ENCODE results near the gene TTC29.
"Not testable (repeated sequence)": the region's sequence is repeated elsewhere in the genome, so short reads cannot be mapped to it uniquely, and the experiment has no call there.

TTC29 gene

GRCh38 chr4:146846882-146847281 lies 98.8 kb downstream of the TTC29 start:
- H3K4me3 Mint-ChIP-seq, result no peak overlapping the region
- ATAC-seq (replicated peaks; ENCODE audit: extremely low read depth, poor library complexity, severe bottlenecking) (no peak), DNase-seq (ENCODE audit: low spot score in 2 of 2) (no peak)
- peaks cover 13% of the 10 kb centered on the region for H3K27me3 Mint-ChIP-seq
- no peaks in the 10 kb centered on the region for H3K36me3 Mint-ChIP-seq (ENCODE audit: insufficient read depth)
- no peaks in the 10 kb centered on the region for H3K4me1 Mint-ChIP-seq
- H3K27ac Mint-ChIP-seq (ENCODE audit: low read depth), result no peak overlapping the region
- no peaks in the 10 kb centered on the region for H3K9me3 Mint-ChIP-seq

DNA sequence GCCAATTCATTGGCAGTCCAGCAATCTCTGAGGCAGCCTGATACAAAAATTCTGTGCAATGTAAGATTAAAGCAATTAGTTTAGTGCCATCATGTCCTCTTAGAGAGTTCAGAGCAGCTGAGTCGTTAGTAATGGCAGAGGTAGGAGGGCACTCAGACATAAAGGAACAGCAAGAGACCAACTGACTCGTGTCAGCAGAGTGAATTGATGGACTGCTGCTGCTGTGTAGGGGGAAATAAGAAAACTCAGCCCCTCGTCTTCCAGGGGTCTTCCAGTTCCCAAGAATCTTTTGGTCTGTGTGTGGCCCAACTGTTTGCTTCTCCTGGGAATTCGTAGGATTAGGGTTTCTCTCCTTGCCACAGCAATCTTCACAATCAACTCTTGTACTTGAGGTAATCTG lies 100.9 kb downstream of the TTC29 start:
- H3K27me3 Mint-ChIP-seq, result peaks cover 13% of the 10 kb centered on the region
- ATAC-seq (replicated peaks; ENCODE audit: extremely low read depth, poor library complexity, severe bottlenecking), result no peak
- H3K4me1 Mint-ChIP-seq, result no peaks in the 10 kb centered on the region
- no peaks in the 10 kb centered on the region for H3K9me3 Mint-ChIP-seq
- no peaks in the 10 kb centered on the region for H3K36me3 Mint-ChIP-seq (ENCODE audit: insufficient read depth)
- no peak overlapping the region for H3K4me3 Mint-ChIP-seq
- no peak for DNase-seq (ENCODE audit: low spot score in 2 of 2)
- no peak overlapping the region for H3K27ac Mint-ChIP-seq (ENCODE audit: low read depth)

DNA sequence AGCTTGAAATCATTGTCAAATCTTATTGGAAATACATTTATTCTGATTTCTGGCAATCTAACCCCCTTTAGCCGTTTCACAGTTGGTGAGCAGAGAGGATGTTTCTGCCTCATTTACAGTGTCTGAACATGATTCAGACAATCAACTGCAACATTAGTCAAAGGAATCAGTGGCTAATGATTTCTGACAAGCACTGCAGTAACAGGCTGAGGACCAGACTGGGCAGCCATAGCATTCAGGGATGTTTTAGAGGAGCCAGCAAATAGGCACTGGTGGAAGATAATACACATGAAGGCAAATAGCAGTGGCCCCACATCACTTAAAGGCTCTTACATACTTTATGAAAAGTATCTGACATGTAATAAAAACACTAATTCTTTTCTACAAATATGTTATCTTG lies 102.8 kb downstream of the TTC29 start:
- no peak for ATAC-seq (replicated peaks; ENCODE audit: extremely low read depth, poor library complexity, severe bottlenecking)
- Mint-ChIP-seq H3K4me3 (no peak overlapping the region), H3K4me1 (no peaks in the 10 kb centered on the region), H3K36me3 (ENCODE audit: insufficient read depth) (no peaks in the 10 kb centered on the region), H3K27me3 (peaks cover 13% of the 10 kb centered on the region), H3K27ac (ENCODE audit: low read depth) (no peak overlapping the region), H3K9me3 (no peaks in the 10 kb centered on the region)
- no peak for DNase-seq (ENCODE audit: low spot score in 2 of 2)

DNA sequence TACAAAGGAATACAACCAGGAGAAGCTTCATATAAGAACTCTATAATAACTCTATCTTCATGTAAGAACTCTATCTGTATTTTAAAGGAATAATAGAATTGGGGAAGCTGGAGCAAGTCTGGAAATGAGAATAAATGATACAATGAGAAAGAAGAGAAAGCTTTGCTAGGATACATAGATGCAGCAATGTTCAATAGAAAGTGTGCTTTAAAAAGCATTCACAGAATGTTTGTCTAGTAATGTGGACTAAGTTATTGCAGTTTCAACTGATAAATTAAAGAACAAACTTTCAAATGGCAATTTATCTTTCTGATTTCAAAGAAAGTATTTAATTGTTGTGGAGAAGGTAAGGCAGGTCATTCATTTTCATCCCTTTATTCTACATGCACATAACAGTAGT lies 104.9 kb downstream of the TTC29 start:
- H3K9me3 Mint-ChIP-seq, result peaks cover 5% of the 10 kb centered on the region

DNA sequence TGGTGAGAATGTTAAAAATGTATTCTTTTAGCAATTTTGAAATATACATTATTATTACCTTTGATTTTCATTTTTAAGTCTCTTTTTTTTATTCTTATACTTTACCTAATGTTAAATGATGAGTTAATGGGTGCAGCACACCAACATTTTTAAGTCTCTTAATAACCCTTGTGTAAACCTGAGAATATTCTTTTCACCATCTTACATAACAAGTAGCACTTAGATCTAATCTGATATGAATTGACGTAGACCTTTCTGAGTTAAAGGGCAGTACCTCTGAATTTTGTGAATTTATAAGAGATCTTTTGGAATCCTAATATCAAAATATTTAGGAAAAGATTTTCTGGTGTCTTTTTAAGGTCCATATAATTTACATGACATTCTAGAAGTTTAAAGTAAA lies 110.6 kb downstream of the TTC29 start:
- Mint-ChIP-seq H3K27ac (ENCODE audit: low read depth) (no peak overlapping the region), H3K4me1 (no peaks in the 10 kb centered on the region), H3K36me3 (ENCODE audit: insufficient read depth) (no peaks in the 10 kb centered on the region), H3K9me3 (peaks cover 5% of the 10 kb centered on the region), H3K27me3 (no peaks in the 10 kb centered on the region), H3K4me3 (no peak overlapping the region)
- DNase-seq (ENCODE audit: low spot score in 2 of 2) (no peak), ATAC-seq (replicated peaks; ENCODE audit: extremely low read depth, poor library complexity, severe bottlenecking) (no peak)

More for the DNA sequence above, 104.9 kb downstream of the TTC29 start:
- no peak overlapping the region for H3K4me3 Mint-ChIP-seq
- no peaks in the 10 kb centered on the region for H3K36me3 Mint-ChIP-seq (ENCODE audit: insufficient read depth)
- no peak for DNase-seq (ENCODE audit: low spot score in 2 of 2)
- no peaks in the 10 kb centered on the region for H3K4me1 Mint-ChIP-seq
- no peak overlapping the region for H3K27ac Mint-ChIP-seq (ENCODE audit: low read depth)
- ATAC-seq (replicated peaks; ENCODE audit: extremely low read depth, poor library complexity, severe bottlenecking), result no peak
- H3K27me3 Mint-ChIP-seq, result no peaks in the 10 kb centered on the region

- Mint-ChIP-seq H3K27ac (ENCODE audit: low read depth) (no peak overlapping the region), H3K9me3 (peaks cover 5% of the 10 kb centered on the region), H3K36me3 (ENCODE audit: insufficient read depth) (no peaks in the 10 kb centered on the region), H3K4me3 (no peak overlapping the region), H3K27me3 (no peaks in the 10 kb centered on the region), H3K4me1 (no peaks in the 10 kb centered on the region)
- ATAC-seq (replicated peaks; ENCODE audit: extremely low read depth, poor library complexity, severe bottlenecking), result no peak
- DNase-seq (ENCODE audit: low spot score in 2 of 2), result no peak
These were observed 111.2 kb downstream of the TTC29 start for GRCh38 chr4:146834263-146835034.

DNA sequence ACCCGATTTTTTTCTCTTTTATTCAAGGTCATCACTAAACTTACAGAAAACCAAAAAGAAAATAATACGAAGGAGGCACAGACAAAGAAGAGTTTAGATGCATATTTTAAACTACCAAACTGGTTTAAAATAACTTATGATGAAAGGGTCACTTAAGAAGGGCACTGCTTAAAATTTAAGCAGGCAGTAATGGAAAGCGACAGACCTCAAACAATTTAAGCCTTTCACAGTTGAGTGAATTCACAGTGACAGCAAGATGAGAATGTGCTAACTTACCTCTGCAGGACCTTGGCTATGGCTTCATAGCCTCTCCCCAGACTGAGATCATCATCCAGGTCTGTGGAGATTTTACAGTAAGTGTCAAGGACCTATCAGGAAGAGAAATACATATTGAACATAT lies 112.1 kb downstream of the TTC29 start:
- H3K4me1 Mint-ChIP-seq, result no peaks in the 10 kb centered on the region
- H3K9me3 Mint-ChIP-seq, result peaks cover 5% of the 10 kb centered on the region
- ATAC-seq (replicated peaks; ENCODE audit: extremely low read depth, poor library complexity, severe bottlenecking), result no peak

GRCh38 chr4:146822980-146823379 lies 122.7 kb downstream of the TTC29 start:
- H3K27ac Mint-ChIP-seq (ENCODE audit: low read depth); H3K4me3 Mint-ChIP-seq; DNase-seq (ENCODE audit: low spot score in 2 of 2); H3K9me3 Mint-ChIP-seq; H3K4me1 Mint-ChIP-seq; H3K36me3 Mint-ChIP-seq (ENCODE audit: insufficient read depth); ATAC-seq (replicated peaks; ENCODE audit: extremely low read depth, poor library complexity, severe bottlenecking); H3K27me3 Mint-ChIP-seq: not testable (repeated sequence)

More for the DNA sequence above, 112.1 kb downstream of the TTC29 start:
- no peak for DNase-seq (ENCODE audit: low spot score in 2 of 2)
- H3K27ac Mint-ChIP-seq (ENCODE audit: low read depth), result no peak overlapping the region
- H3K36me3 Mint-ChIP-seq (ENCODE audit: insufficient read depth), result no peaks in the 10 kb centered on the region
- H3K4me3 Mint-ChIP-seq, result no peak overlapping the region
- no peaks in the 10 kb centered on the region for H3K27me3 Mint-ChIP-seq

GRCh38 chr4:146814750-146815149 lies 130.9 kb downstream of the TTC29 start:
- Mint-ChIP-seq H3K27me3 (peaks cover 26% of the 10 kb centered on the region), H3K36me3 (ENCODE audit: insufficient read depth) (no peaks in the 10 kb centered on the region), H3K9me3 (no peaks in the 10 kb centered on the region), H3K27ac (ENCODE audit: low read depth) (no peak overlapping the region), H3K4me1 (no peaks in the 10 kb centered on the region), H3K4me3 (no peak overlapping the region)
- ATAC-seq (replicated peaks; ENCODE audit: extremely low read depth, poor library complexity, severe bottlenecking) (no peak), DNase-seq (ENCODE audit: low spot score in 2 of 2) (no peak)

DNA sequence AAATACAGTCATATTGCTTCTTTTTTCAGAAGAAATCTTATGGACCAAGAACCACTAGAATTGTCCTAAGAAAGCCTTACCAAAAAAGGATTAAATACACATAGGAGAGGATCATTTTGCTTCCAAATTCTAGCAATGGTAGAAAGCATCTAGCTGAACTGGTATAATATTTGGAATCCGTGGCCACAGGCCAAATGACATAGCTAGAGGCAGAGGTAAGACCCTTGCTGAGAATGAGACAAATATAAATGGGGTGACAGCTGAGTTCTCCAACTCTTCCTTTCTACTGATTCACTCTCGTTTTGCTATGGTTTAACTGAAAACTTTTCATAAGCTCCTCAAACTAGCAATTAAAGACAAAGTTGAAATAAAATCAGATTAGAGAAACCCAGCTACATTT lies 150.0 kb downstream of the TTC29 start:
- no peaks in the 10 kb centered on the region for H3K4me1 Mint-ChIP-seq
- ATAC-seq (replicated peaks; ENCODE audit: extremely low read depth, poor library complexity, severe bottlenecking) (no peak), DNase-seq (ENCODE audit: low spot score in 2 of 2) (no peak)
- no peaks in the 10 kb centered on the region for H3K36me3 Mint-ChIP-seq (ENCODE audit: insufficient read depth)
- H3K27ac Mint-ChIP-seq (ENCODE audit: low read depth), result no peak overlapping the region
- H3K4me3 Mint-ChIP-seq, result no peak overlapping the region
- H3K9me3 Mint-ChIP-seq, result no peaks in the 10 kb centered on the region
- H3K27me3 Mint-ChIP-seq, result peaks cover 9% of the 10 kb centered on the region

GRCh38 chr4:146793727-146794126 lies 151.9 kb downstream of the TTC29 start:
- Mint-ChIP-seq H3K27me3 (peaks cover 9% of the 10 kb centered on the region), H3K4me1 (no peaks in the 10 kb centered on the region), H3K36me3 (ENCODE audit: insufficient read depth) (no peaks in the 10 kb centered on the region), H3K4me3 (no peak overlapping the region), H3K27ac (ENCODE audit: low read depth) (no peak overlapping the region), H3K9me3 (no peaks in the 10 kb centered on the region)
- ATAC-seq (replicated peaks; ENCODE audit: extremely low read depth, poor library complexity, severe bottlenecking) (no peak), DNase-seq (ENCODE audit: low spot score in 2 of 2) (no peak)

- H3K9me3 Mint-ChIP-seq, result no peaks in the 10 kb centered on the region
- H3K4me1 Mint-ChIP-seq, result no peaks in the 10 kb centered on the region
- no peaks in the 10 kb centered on the region for H3K36me3 Mint-ChIP-seq (ENCODE audit: insufficient read depth)
- no peak overlapping the region for H3K4me3 Mint-ChIP-seq
- DNase-seq (ENCODE audit: low spot score in 2 of 2), result no peak
- H3K27me3 Mint-ChIP-seq, result no peaks in the 10 kb centered on the region
- no peak overlapping the region for H3K27ac Mint-ChIP-seq (ENCODE audit: low read depth)
- no peak for ATAC-seq (replicated peaks; ENCODE audit: extremely low read depth, poor library complexity, severe bottlenecking)
These were observed 154.2 kb downstream of the TTC29 start for GRCh38 chr4:146791439-146791838.

DNA sequence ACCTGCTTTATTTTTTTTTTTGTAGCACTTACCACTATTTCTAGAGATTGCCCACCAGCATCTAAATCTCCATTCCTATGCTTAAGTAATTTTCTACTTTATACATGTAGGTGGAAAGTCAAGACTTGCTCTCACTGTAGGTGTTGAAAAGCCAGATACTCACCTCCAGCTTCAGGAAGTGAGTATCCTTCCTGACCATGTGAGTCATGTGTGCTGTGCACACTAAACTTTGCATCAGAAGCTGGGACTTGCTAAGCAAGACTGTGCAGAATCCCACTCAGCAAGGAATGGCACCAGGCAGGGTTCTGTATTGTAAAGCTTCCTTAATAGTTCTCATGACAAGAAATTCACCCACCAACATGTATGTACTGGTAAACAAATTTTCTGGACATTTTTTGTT lies 155.1 kb downstream of the TTC29 start:
- DNase-seq (ENCODE audit: low spot score in 2 of 2) (no peak), ATAC-seq (replicated peaks; ENCODE audit: extremely low read depth, poor library complexity, severe bottlenecking) (no peak)
- no peaks in the 10 kb centered on the region for H3K36me3 Mint-ChIP-seq (ENCODE audit: insufficient read depth)
- no peak overlapping the region for H3K27ac Mint-ChIP-seq (ENCODE audit: low read depth)
- H3K4me3 Mint-ChIP-seq, result no peak overlapping the region
- no peaks in the 10 kb centered on the region for H3K9me3 Mint-ChIP-seq
- H3K4me1 Mint-ChIP-seq, result no peaks in the 10 kb centered on the region
- H3K27me3 Mint-ChIP-seq, result no peaks in the 10 kb centered on the region
